AG09309 (cell line): Measurements from ENCODE around the gene CPED1.
A peak's percentile ranks its signal among the peaks of the same experiment; 100 is the strongest.
"Not testable (repeated sequence)": the region's sequence is repeated elsewhere in the genome, so short reads cannot be mapped to it uniquely, and the experiment has no call there.

Experiments
- DNase-seq: peaks from one replicate; pipeline ENCODE4 v3.0.0-alpha.2; 2010; ENCODE audit warnings: low read depth
- H3K4me3 ChIP-seq: 2 replicates; pipeline ENCODE4 v1.5.1; 2011; ENCODE audit warnings: mild to moderate bottlenecking, low read depth, low read length, moderate library complexity; ENCODE audit not compliant: control insufficient read depth
- TF ChIP-seq, protein P1 (sequence below): IDR thresholded peaks from 2 replicates; pipeline ENCODE4 v1.5.1; 2011; ENCODE audit warnings: mild to moderate bottlenecking, low read depth, low read length, inconsistent platforms; ENCODE audit not compliant: insufficient read depth, control insufficient read depth; ENCODE audit errors: missing control alignments

Gene CPED1

GRCh38 chr7:121214657-121215056 lies 226.1 kb downstream of the CPED1 start:
- TF ChIP-seq, protein P1, sequence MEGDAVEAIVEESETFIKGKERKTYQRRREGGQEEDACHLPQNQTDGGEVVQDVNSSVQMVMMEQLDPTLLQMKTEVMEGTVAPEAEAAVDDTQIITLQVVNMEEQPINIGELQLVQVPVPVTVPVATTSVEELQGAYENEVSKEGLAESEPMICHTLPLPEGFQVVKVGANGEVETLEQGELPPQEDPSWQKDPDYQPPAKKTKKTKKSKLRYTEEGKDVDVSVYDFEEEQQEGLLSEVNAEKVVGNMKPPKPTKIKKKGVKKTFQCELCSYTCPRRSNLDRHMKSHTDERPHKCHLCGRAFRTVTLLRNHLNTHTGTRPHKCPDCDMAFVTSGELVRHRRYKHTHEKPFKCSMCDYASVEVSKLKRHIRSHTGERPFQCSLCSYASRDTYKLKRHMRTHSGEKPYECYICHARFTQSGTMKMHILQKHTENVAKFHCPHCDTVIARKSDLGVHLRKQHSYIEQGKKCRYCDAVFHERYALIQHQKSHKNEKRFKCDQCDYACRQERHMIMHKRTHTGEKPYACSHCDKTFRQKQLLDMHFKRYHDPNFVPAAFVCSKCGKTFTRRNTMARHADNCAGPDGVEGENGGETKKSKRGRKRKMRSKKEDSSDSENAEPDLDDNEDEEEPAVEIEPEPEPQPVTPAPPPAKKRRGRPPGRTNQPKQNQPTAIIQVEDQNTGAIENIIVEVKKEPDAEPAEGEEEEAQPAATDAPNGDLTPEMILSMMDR: no peak
- no peak overlapping the region for H3K4me3 ChIP-seq
- no peak for DNase-seq

GRCh38 chr7:121219026-121219425 lies 230.5 kb downstream of the CPED1 start:
- no peak overlapping the region for H3K4me3 ChIP-seq
- TF ChIP-seq, protein P1: no peak
- no peak for DNase-seq

DNA sequence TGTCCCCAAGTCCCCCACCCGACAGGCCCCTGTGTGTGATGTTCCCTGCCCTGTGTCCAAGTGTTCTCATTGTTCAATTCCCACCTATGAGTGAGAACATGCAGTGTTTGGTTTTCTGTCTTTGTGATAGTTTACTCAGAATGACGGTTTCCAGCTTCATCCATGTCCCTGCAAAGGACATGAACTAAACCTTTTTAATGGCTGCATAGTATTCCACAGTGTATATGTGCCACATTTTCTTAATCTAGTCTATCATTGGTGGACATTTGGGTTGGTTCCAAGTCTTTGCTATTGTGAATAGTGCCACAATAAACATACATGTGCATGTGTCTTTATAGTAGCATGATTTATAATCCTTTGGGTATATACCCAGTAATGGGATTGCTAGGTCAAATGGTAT lies 232.6 kb downstream of the CPED1 start:
- H3K4me3 ChIP-seq, DNase-seq: not testable (repeated sequence)

DNA sequence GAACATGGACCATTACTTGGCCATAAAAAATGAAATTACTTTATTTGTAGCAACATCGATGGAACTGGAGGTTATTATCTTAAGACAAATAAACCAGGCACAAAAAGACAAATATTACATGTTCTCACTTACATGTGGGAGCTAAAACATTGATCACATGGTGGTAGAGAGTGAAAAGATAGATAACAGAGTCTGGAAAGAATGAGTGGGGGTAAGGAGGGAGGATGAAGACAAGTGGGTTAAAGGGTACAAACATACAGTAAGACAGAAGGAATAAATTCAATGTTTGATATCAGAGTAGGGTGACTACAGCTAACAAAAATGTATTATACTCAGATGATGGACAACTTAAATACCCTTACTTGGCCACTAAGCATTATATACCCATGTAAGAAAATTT lies 240.3 kb downstream of the CPED1 start:
- no peak overlapping the region for H3K4me3 ChIP-seq
- no peak for DNase-seq
- TF ChIP-seq, protein P1: no peak

- TF ChIP-seq, protein P1: no peak
- peak; percentile 41 for DNase-seq
- no peak overlapping the region for H3K4me3 ChIP-seq
These were observed 246.7 kb downstream of the CPED1 start for GRCh38 chr7:121235201-121235600.

- TF ChIP-seq, protein P1: no peak
- no peak overlapping the region for H3K4me3 ChIP-seq
- no peak for DNase-seq
These were observed 249.1 kb downstream of the CPED1 start for GRCh38 chr7:121237601-121238000.

- TF ChIP-seq, protein P1: no peak
- no peak for DNase-seq
These were observed 255.8 kb downstream of the CPED1 start for GRCh38 chr7:121244120-121244870.

DNA sequence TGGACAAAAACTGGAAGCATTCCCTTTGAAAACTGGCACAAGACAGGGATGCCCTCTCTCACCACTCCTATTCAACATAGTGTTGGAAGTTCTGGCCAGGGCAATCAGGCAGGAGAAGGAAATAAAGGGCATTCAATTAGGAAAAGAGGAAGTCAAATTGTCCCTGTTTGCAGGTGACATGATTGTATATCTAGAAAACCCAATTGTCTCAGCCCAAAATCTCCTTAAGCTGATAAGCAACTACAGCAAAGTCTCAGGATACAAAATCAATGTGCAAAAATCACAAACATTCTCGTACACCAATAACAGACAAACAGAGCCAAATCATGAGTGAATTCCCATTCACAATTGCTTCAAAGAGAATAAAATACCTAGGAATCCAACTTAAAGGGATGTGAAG lies 262.9 kb downstream of the CPED1 start:
- not testable (repeated sequence) for DNase-seq, H3K4me3 ChIP-seq

More at GRCh38 chr7:121244120-121244870, 255.8 kb downstream of the CPED1 start:
- H3K4me3 ChIP-seq: no peak overlapping the region

DNA sequence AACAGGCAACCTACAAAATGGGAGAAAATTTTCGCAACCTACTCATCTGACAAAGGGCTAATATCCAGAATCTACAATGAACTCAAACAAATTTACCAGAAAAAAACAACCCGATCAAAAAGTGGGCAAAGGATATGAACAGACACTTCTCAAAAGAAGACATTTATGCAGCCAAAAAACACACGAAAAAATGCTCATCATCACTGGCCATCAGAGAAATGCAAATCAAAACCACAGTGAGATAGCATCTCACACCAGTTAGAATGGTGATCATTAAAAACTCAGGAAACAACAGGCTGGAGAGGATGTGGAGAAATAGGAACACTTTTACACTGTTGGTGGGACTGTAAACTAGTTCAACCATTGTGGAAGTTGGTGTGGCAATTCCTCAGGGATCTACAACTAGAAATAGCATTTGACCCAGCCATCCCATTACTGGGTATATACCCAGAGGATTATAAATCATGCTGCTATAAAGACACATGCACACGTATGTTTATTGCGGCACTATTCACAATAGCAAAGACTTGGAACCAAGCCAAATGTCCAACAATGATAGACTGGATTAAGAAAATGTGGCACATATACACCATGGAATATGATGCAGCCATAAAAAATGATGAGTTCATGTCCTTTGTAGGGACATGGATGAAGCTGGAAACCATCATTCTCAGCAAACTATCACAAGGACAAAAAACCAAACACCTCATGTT lies 264.2 kb downstream of the CPED1 start:
- DNase-seq: not testable (repeated sequence)

More for the DNA sequence above, 264.2 kb downstream of the CPED1 start:
- H3K4me3 ChIP-seq: not testable (repeated sequence)
